HG03060 (cell line): ENCODE data around the gene TMEM131.
"Not testable (repeated sequence)": the region's sequence is repeated elsewhere in the genome, so short reads cannot be mapped to it uniquely, and the experiment has no call there.

Experiments
- ATAC-seq: cut with Tn5 transposase; IDR thresholded peaks from one replicate; pipeline ENCODE4 v1.9.1; 2021; ENCODE audit warnings: low read depth, moderate number of reproducible peaks; ENCODE audit not compliant: unreplicated experiment

Gene TMEM131

GRCh38 chr2:97995734-97996624, at the start of gene TMEM131:
Gene TMEM131, minus strand, starts transcription at chr2:97995948. Its CDS starts 286 bp downstream, at chr2:97995662.
- peak; percentile 49 for ATAC-seq

GRCh38 chr2:98044730-98045129, 49.0 kb upstream of the TMEM131 start:
- ATAC-seq = not testable (repeated sequence)

- ATAC-seq = no peak
Measured at GRCh38 chr2:98043101-98043500, 47.4 kb upstream of the TMEM131 start.

- ATAC-seq = no peak
Measured at GRCh38 chr2:98040331-98040939, 44.7 kb upstream of the TMEM131 start.

- no peak for ATAC-seq
Measured at GRCh38 chr2:98039085-98039756, 43.5 kb upstream of the TMEM131 start.

- no peak for ATAC-seq
Measured at GRCh38 chr2:98037666-98038336, 42.1 kb upstream of the TMEM131 start.

- ATAC-seq = no peak
Measured at GRCh38 chr2:98037206-98037605, 41.5 kb upstream of the TMEM131 start.

- ATAC-seq = no peak
Measured at GRCh38 chr2:98036349-98037000, 40.7 kb upstream of the TMEM131 start.

GRCh38 chr2:98034745-98035144, 39.0 kb upstream of the TMEM131 start:
- no peak for ATAC-seq

GRCh38 chr2:98032086-98032485, 36.3 kb upstream of the TMEM131 start:
- no peak for ATAC-seq

GRCh38 chr2:98029718-98030222, 34.0 kb upstream of the TMEM131 start:
- no peak for ATAC-seq

- no peak for ATAC-seq
Measured at GRCh38 chr2:98028931-98029717, 33.4 kb upstream of the TMEM131 start.

GRCh38 chr2:98028101-98028561, 32.4 kb upstream of the TMEM131 start:
- no peak for ATAC-seq

- ATAC-seq = peak; percentile 22
Measured at GRCh38 chr2:98027538-98027937, 31.8 kb upstream of the TMEM131 start.

- ATAC-seq = peak; percentile 69
Measured at GRCh38 chr2:98026927-98027522, 31.3 kb upstream of the TMEM131 start.

GRCh38 chr2:98026292-98026691, 30.5 kb upstream of the TMEM131 start:
- ATAC-seq = no peak

- no peak for ATAC-seq
Measured at GRCh38 chr2:98025481-98026037, 29.8 kb upstream of the TMEM131 start.

GRCh38 chr2:98022067-98022466, 26.3 kb upstream of the TMEM131 start:
- not testable (repeated sequence) for ATAC-seq
